Omental fat pad (tissue), 4 donors: ENCODE measurements around the gene RAB30. TPM values are rescaled to one million over a fixed set of nuclear protein-coding genes. Genes with fewer than 3 reads are reported as not detected.

Source experiments
- ATAC-seq: fragments of 150-250 bp; one replicate; pipeline ENCODE4 v1.9.1; 2016; ENCODE audit warnings: mild to moderate bottlenecking, moderate library complexity; ENCODE audit not compliant: low FRiP score
- DNase-seq: peaks from one replicate; pipeline ENCODE4 v3.0.0-alpha.2; 2019; ENCODE audit warnings: low spot score
- CTCF ChIP-seq, 3 donors: fragments of 450-650 bp; IDR thresholded peaks; one replicate each; pipeline ENCODE4 v1.5.1; 2016 to 2017; ENCODE audit warnings: antibody characterized with exemption in 3 of 3, mild to moderate bottlenecking in 3 of 3, moderate library complexity in 2 of 3
- total RNA-seq, 4 donors: library from RNA; depleted of rRNA; stranded (reverse); fragments of >200 nt; gene quantifications; one replicate each; pipeline ENCODE4 v1.1.0, GENCODE V29; 2016

RAB30 gene
- total RNA-seq, 4 donors from 2014 or later = 14.8 to 37.9 (median 23.5) TPM

- no peak for TF ChIP-seq CTCF (IDR thresholded peaks at IDR 0.05)
- DNase-seq (no peak), ATAC-seq (no peak)
Measured at GRCh38 chr11:83021780-83022125, 49.9 kb downstream of the RAB30 start.

GRCh38 chr11:83020942-83021779, 50.5 kb downstream of the RAB30 start:
- ATAC-seq = no peak
- no peak for TF ChIP-seq CTCF (IDR thresholded peaks at IDR 0.05)

GRCh38 chr11:83019888-83020579, 51.7 kb downstream of the RAB30 start:
- no peak for ATAC-seq
- no peak for DNase-seq
- no peak for TF ChIP-seq CTCF (IDR thresholded peaks at IDR 0.05)

More at GRCh38 chr11:83020942-83021779, 50.5 kb downstream of the RAB30 start:
- DNase-seq = no peak

- ATAC-seq = no peak
- no peak for TF ChIP-seq CTCF (IDR thresholded peaks at IDR 0.05)
- DNase-seq = no peak
Measured at GRCh38 chr11:83014951-83015350, 56.7 kb downstream of the RAB30 start.

GRCh38 chr11:83012168-83013067, 59.3 kb downstream of the RAB30 start:
- TF ChIP-seq CTCF (IDR thresholded peaks at IDR 0.05) = no peak
- no peak for DNase-seq
- no peak for ATAC-seq

GRCh38 chr11:83011333-83012167, 60.1 kb downstream of the RAB30 start:
- ATAC-seq (no peak), DNase-seq (no peak)
- TF ChIP-seq CTCF (IDR thresholded peaks at IDR 0.05) = no peak
